Spleen (tissue), 7 donors: ENCODE data around the gene CDK18.

ENCODE experiments used
- CTCF ChIP-seq, 11 experiments: fragments of 200-600 bp in 7 of 11; fragments of 450-650 bp in 4 of 11; sonication (generic) in 4 of 11; IDR thresholded peaks in 8 of 11; conservative IDR thresholded peaks in 3 of 11; 1 replicate in 7 of 11; 2 replicates in 4 of 11; pipeline versions ENCODE4 v1.4.0 to v1.8.0; 2016 to 2021; ENCODE audit warnings: antibody characterized with exemption in 11 of 11, inconsistent platforms in 4 of 11, mild to moderate bottlenecking in 1 of 11
- POLR2A ChIP-seq, 3 donors: fragments of 450-650 bp; IDR thresholded peaks; one replicate each; pipeline ENCODE4 v1.5.1; 2017; ENCODE audit warnings: antibody characterized with exemption in 3 of 3, mild to moderate bottlenecking in 1 of 3
- POLR2AphosphoS5 ChIP-seq, 3 donors: sonication (generic); formaldehyde crosslinking; IDR thresholded peaks; one replicate each; pipeline ENCODE4 v1.5.1; 2017; ENCODE audit warnings: antibody characterized with exemption in 3 of 3
- donor health status: DM: no; HTN: no; CAD: no; lungs with moderate emphysema.
- donor health status: DM: no; HTN: no; CAD: no.
- donor health status: DM: no; HTN: no; CAD: no.

GRCh38 chr1:205512059-205513045, 7.9 kb downstream of the CDK18 start:
- peak in 2 of 3 donors; percentile 50 to 62 for TF ChIP-seq POLR2AphosphoS5 (IDR thresholded peaks at IDR 0.05)
- TF ChIP-seq POLR2A (IDR thresholded peaks at IDR 0.05), result no peak
- TF ChIP-seq CTCF (IDR thresholded peaks at IDR 0.05 in 8 of 11, conservative IDR thresholded peaks at IDR 0.05 in 3 of 11), result no peak
